MM.1S (cell line): ENCODE measurements around the gene SPOCK1.

ENCODE experiments used
- EZH2 ChIP-seq: fragments of 300-600 bp; sonication (generic); optimal IDR thresholded peaks from 2 replicates; pipeline ENCODE3; 2017; ENCODE audit warnings: low read depth, mild to moderate bottlenecking, antibody characterized with exemption, low read length, mixed read lengths
- TF ChIP-seq, protein P1 (sequence below): fragments of 300-600 bp; sonication (generic); IDR thresholded peaks from 2 replicates; pipeline ENCODE4 v1.5.1; 2016; ENCODE audit warnings: antibody characterized with exemption, low read length, mixed read lengths

DNA sequence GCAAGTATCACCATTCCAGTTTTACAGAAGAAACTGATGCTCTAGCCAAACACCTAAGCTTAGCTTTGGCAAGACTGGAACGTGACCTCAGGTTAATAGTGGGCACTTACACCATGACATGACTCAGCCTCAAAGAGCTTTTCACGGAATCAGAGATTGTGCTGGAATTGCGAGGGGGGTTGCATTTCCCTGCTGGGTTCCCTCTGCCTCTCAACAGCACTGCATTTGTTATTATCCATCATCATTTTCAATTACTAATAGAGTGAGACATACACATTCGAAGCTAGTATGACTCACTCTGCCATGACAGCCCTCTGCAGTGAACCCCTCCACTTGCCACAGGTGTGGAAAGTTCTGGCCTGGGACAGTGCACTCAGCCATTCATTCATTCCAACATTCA is 8.0 kb downstream of the SPOCK1 start:
- TF ChIP-seq, protein P1, sequence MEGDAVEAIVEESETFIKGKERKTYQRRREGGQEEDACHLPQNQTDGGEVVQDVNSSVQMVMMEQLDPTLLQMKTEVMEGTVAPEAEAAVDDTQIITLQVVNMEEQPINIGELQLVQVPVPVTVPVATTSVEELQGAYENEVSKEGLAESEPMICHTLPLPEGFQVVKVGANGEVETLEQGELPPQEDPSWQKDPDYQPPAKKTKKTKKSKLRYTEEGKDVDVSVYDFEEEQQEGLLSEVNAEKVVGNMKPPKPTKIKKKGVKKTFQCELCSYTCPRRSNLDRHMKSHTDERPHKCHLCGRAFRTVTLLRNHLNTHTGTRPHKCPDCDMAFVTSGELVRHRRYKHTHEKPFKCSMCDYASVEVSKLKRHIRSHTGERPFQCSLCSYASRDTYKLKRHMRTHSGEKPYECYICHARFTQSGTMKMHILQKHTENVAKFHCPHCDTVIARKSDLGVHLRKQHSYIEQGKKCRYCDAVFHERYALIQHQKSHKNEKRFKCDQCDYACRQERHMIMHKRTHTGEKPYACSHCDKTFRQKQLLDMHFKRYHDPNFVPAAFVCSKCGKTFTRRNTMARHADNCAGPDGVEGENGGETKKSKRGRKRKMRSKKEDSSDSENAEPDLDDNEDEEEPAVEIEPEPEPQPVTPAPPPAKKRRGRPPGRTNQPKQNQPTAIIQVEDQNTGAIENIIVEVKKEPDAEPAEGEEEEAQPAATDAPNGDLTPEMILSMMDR, result no peak
- TF ChIP-seq EZH2, result no peak
